SHP77 (cell line): ENCODE data around the gene C20orf204.
A peak's percentile ranks its signal among the peaks of the same experiment; 100 is the strongest.
"Not testable (repeated sequence)": the region's sequence is repeated elsewhere in the genome, so short reads cannot be mapped to it uniquely, and the experiment has no call there.

Experiments
- DNase-seq, 2 experiments: peaks; one replicate each; lab custom pipeline; 2025; lab: John Stamatoyannopoulos, UW

The C20orf204 gene

GRCh38 chr20:64035933-64036345, at the start of gene C20orf204:
TSS of gene C20orf204 (plus strand) at chr20:64036182. CDS start at chr20:64036324, 142 bp downstream.
- no peak for DNase-seq

- DNase-seq: no peak
Measured at GRCh38 chr20:64000906-64001305, 35.1 kb upstream of the C20orf204 start.

- DNase-seq: no peak
Measured at GRCh38 chr20:64001607-64002011, 34.4 kb upstream of the C20orf204 start.

- DNase-seq: no peak
Measured at GRCh38 chr20:64003960-64004725, 31.8 kb upstream of the C20orf204 start.

GRCh38 chr20:64005394-64005793, 30.6 kb upstream of the C20orf204 start:
- DNase-seq: no peak

GRCh38 chr20:64006490-64006889, 29.5 kb upstream of the C20orf204 start:
- no peak for DNase-seq

GRCh38 chr20:64006902-64007301, 29.1 kb upstream of the C20orf204 start:
- DNase-seq: peak; percentile 10 to 15

GRCh38 chr20:64009811-64010387, 26.1 kb upstream of the C20orf204 start:
- DNase-seq: no peak

- DNase-seq: no peak
Measured at GRCh38 chr20:64010711-64011237, 25.2 kb upstream of the C20orf204 start.

GRCh38 chr20:64011366-64011779, 24.6 kb upstream of the C20orf204 start:
- DNase-seq: no peak

GRCh38 chr20:64012385-64013154, 23.4 kb upstream of the C20orf204 start:
- not testable (repeated sequence) for DNase-seq

- no peak for DNase-seq
Measured at GRCh38 chr20:64015635-64016034, 20.3 kb upstream of the C20orf204 start.

- DNase-seq: no peak
Measured at GRCh38 chr20:64021124-64021975, 14.6 kb upstream of the C20orf204 start.

GRCh38 chr20:64022671-64023360, 13.2 kb upstream of the C20orf204 start:
- DNase-seq: no peak

- DNase-seq: no peak
Measured at GRCh38 chr20:64023361-64024140, 12.4 kb upstream of the C20orf204 start.

- DNase-seq: no peak
Measured at GRCh38 chr20:64024141-64024990, 11.6 kb upstream of the C20orf204 start.

- DNase-seq: no peak
Measured at GRCh38 chr20:64025101-64025825, 10.7 kb upstream of the C20orf204 start.

GRCh38 chr20:64025826-64026412, 10.1 kb upstream of the C20orf204 start:
- DNase-seq: no peak
